Stromal cell of bone marrow (primary cell): Measurements from ENCODE around the gene SNAPC1.
A peak's percentile ranks its signal among the peaks of the same experiment; 100 is the strongest.
"Not testable (repeated sequence)": the region's sequence is repeated elsewhere in the genome, so short reads cannot be mapped to it uniquely, and the experiment has no call there.

Experiments
- DNase-seq: peaks from one replicate; pipeline ENCODE4 v3.0.0-alpha.2; 2012; ENCODE audit warnings: low read depth

Gene SNAPC1, protein sequence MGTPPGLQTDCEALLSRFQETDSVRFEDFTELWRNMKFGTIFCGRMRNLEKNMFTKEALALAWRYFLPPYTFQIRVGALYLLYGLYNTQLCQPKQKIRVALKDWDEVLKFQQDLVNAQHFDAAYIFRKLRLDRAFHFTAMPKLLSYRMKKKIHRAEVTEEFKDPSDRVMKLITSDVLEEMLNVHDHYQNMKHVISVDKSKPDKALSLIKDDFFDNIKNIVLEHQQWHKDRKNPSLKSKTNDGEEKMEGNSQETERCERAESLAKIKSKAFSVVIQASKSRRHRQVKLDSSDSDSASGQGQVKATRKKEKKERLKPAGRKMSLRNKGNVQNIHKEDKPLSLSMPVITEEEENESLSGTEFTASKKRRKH

DNA sequence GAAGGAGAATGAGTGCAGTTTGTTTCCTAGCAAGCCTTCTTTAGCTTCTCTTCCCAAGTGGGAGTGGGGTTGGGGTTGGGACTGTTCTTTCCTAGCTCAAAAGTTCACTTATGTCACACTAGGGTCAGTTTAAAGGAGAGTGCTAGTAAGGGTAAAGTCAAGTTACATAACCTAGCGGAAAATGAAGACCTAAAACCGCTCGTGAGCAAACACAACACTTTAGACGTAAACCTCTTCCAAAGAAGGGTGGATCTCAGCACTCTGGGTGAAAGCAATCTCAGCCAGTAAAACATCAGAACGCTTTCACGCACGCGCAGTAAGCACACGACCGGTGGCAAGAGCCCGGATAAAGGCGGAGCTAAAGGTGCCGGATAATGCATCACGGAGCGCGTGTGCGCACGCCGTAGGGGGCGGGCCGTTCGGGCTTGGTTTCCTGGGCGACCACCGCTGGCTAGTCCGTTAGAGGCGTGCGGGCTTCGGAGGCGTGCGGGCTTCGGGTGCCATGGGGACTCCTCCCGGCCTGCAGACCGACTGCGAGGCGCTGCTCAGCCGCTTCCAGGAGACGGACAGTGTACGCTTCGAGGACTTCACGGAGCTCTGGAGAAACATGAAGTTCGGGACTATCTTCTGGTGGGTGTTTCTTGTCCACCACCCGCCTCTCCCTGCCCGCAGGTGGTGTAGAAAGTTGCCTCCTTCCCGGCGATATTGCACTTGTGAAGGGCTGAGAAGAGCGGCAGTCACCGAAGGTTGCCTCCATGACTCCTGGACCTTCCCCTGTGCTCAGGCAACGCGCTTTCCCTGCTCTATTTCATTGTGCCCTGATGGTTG is at the start of gene SNAPC1:
TSS of gene SNAPC1 (plus strand) at position 462 of the 828 bp plus-strand sequence. CDS start at position 503, 41 bp downstream.
- DNase-seq, result peak; percentile 98

DNA sequence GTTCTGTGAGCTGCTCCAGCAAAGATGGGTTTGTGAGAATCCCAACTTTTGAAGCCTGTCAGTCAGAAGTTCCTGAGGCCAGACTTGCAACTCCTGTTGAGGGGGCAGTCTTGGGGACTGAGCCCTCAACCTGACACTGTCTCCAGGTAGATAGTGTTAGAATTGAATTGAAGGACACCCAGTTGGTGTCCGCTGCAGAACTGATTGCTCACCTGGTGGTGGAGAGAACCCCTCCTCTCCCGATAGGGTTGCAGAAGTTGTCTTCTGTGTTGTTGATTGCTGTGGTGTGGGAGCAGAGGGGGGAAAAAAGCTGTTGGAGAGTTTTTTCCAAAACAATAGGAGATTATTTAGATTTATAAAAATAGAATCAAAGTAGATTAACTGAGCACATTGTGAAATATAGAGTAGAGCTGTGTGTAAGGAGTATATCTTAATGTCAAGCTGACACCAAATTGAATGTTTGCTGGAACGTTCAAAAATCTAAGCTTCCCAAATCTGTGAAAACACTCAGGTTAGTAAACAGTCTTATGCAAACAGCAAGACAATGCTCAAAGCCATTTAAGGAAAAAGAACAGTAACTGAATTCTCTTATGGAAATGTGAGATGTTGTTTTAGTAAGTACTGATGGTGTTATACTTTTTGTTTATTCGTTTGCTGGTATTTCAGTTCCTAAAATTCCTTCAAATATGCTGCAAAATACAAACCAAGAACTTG is 48.3 kb upstream of the SNAPC1 start:
- no peak for DNase-seq

DNA sequence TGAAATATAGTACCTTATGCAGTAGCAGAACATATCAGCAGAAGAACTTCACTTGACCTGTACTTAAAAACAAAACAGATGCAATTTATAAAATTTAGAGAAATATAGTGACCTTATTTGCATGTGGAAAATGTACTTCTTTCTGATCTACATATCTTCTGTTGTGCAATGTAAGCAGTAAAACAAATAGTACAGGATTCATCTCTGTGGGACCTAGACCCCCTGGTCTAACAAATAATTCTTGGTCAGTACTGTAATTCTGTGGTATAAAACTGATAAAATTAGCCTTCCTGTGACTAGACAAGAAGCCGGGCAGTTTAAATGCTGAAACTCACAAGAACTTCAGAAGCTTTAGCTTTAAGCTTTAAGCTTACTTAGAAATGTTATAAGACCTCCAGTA is 45.3 kb upstream of the SNAPC1 start:
- no peak for DNase-seq

DNA sequence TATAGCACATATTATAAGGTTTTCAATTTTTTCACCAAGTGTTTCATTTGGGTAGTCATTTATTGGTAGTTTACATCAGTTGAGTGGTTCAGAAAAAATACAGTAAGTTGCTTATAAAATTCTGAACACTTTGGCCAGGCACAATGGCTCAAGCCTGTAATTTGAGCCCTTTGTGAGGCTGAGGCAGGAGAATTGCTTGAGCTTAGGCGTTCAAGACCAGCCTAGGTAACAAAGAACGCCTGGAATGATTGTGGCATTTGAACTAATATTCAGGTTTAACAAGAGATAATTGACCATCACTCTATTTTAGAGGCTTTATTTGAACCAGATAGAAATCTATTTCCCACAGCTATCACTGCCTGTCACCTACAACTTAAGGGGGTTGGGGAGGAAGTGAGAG is 44.2 kb upstream of the SNAPC1 start:
- no peak for DNase-seq

DNA sequence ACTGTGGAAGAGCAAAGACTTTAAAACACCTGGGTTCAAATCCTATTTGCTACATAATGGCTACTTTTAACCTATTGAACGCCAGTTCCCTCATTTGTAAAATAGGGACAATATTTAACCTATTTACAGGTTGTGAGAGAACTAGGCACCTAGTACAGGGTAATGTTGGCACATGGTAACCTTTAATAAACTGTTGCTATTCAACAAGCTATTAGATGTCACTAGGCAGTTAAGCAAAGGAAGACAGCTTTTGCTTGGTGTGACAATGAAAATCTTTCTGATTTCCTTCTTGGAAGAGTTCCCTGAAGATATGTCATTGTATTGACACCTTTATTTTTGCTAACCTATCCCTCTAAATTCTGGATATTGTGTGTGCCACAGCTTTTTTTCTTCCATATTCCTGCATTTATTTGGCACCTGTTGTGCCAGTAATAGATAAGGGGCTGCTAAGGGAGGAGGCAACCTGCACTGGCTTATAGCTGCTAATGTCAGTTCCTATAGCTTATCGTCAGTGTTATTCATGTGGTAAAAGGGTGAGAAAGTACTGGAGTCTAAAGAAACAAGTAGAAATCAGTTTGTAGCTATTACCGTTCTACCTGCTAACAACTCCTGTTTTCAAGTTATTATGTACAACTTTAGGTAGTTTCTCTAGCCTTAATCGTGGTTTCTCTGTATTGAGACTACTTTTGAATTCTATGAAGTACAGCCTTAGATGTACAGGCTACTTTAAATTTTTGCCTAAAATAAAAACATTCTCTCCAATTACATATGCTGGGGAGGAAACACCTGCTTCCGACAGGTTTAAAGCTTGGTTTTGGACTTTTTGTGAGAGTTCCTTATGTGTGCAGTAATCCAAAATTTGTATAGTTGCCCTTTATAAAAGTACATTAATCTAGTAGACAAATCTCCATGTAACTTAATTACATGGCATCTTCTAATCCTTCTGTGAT is 42.6 kb upstream of the SNAPC1 start:
- DNase-seq, result no peak

DNA sequence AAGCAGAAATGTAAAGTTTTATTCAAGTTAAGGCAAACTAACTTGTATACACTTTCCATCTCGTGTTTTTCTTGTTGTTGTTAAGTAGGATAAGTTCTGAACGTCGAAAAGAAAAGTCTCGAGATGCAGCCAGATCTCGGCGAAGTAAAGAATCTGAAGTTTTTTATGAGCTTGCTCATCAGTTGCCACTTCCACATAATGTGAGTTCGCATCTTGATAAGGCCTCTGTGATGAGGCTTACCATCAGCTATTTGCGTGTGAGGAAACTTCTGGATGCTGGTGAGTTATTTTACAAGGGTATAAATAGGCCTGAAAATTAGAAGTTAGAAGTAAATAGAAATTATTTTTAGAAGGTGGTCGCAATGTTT is 41.9 kb upstream of the SNAPC1 start:
- no peak for DNase-seq

DNA sequence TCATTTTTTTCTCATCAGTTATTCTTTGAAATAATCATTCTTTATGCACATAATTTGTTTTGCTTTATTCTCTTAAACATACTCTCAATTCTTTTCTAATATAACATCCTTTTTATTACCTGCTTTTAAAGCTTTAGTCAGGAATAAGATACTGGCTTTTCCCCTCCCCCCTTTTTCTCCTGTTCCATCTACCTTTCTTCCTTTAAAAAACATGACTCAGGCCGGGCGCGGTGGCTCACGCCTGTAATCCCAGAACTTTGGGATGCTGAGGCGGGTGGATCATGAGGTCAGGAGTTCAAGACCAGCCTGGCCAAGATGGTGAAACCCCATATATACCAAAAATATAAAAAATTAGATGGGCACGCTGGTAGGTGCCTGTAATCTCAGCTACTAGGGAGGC is 41.5 kb upstream of the SNAPC1 start:
- DNase-seq, result no peak

DNA sequence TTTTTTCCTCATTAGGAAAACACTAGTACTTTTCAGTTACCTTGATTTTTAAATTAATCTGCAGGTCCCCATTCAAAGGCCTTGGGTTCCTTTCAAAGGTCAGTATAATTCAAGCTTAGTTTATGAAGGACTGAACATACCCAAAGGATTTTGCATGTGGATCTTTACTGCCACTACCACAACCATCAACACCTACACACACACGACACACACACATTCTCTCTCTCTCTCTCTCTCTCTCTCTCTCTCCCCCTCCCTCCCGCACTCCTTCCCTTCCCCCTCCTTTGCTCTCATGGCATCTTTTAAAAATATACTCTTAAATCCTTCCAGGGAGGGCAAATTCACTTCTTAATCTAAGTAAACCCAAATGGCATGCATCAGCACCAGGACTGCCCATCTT is 38.1 kb upstream of the SNAPC1 start:
- no peak for DNase-seq

DNA sequence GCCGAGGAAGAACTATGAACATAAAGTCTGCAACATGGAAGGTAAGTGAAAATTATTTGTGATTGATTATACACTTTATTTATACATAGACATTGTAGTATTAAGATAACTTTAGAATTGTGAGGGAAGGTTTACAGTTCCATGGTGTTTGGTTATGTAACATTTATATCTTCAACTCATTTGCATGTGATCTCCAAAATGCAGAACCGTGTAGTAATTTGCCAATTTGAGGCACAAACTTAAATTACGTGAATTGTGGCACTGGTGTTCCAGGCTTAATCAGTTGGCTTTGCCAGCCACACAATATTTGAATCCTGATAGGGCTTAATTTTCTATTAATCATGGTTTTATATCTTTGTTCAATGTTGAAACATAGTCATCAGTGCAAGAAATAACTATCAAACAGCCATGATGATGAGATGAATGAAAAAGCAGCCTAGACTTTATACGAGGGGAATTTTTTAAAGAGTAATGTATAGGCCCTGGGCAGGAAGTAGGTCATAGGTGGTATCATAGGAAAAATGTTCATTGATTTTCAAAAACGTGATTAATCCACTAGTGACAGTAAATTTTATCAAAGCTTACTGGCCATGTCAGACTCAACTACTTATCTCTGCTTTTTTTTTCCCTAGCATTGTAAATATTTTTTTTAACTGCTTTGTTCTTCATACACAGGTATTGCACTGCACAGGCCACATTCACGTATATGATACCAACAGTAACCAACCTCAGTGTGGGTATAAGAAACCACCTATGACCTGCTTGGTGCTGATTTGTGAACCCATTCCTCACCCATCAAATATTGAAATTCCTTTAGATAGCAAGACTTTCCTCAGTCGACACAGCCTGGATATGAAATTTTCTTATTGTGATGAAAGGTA is 35.2 kb upstream of the SNAPC1 start:
- no peak for DNase-seq

DNA sequence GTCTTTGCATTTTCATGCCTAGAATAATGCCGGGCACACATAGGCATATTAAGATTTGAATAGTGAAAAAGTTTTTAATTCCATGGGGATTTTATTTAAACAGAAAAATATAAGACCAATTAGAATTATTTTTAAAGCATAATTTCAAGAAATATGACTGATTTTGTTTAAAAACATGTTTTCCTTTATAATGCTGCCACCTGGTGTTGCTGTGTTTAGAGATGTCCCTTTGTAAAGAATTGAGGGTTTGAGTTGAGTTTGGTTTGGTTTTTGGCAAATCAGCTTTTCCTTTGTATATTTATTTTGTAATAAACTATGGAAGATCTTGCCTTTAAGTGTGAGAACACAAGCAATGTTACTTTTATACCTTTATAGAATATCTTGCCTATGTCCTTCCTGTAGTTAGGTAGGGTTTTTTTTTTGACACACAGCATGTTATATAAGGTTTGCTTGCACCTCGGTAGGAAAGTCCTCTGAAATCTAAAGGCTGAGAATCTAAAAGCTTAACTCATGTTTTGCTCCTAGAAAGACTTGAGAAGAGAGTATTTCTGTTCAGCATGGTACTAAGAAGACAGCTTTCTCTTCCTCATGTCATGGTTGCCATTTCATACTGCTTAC is 31.4 kb upstream of the SNAPC1 start:
- DNase-seq, result no peak

DNA sequence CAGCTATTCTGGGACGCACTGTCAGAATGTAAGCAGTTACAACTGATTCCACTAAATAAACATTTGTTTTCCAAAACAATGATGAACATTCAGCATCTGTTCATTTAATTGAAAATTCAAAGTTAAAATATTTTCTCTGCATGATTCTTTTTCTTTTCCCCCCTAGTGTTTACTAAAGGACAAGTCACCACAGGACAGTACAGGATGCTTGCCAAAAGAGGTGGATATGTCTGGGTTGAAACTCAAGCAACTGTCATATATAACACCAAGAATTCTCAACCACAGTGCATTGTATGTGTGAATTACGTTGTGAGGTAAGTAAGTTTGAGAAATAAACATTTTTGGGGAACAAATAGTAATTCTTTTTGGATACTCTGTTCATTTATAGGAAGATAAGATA is 28.2 kb upstream of the SNAPC1 start:
- no peak for DNase-seq

DNA sequence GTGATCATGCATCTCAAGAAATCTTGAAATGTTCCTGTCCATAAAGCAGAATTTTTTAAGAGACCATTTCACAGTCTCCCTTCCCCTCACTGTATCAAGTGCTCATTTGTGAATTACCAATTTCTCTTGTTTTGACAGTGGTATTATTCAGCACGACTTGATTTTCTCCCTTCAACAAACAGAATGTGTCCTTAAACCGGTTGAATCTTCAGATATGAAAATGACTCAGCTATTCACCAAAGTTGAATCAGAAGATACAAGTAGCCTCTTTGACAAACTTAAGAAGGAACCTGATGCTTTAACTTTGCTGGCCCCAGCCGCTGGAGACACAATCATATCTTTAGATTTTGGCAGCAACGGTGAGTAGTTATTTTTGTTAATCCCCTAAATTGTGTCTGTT is 25.5 kb upstream of the SNAPC1 start:
- DNase-seq, result no peak

DNA sequence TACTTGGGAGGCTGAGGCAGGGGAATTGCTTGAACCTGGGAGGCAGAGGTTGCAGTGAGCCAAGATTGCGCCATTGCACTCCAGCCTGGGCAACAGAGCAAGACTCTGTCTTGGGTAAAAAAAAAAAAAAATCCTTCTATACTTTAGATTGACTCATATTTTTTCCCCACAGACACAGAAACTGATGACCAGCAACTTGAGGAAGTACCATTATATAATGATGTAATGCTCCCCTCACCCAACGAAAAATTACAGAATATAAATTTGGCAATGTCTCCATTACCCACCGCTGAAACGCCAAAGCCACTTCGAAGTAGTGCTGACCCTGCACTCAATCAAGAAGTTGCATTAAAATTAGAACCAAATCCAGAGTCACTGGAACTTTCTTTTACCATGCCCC is 24.3 kb upstream of the SNAPC1 start:
- DNase-seq, result no peak

DNA sequence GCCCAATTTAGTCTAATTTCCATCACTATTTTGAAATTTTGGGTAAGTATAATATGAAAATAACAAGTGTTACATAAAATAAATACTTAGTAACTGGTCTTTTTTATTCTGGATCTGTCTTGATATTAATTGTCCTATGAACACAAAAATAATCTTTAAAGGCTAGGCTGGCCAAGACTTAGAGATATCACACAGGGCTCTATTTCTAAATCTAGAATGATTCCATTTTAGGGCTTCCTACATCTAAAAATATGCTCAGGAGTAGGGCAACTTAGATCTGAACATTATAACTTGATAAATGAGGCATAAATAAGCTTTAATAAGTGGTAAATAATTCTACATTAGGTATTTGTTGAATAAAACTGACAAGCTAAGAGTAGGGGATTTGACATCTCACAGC is 23.1 kb upstream of the SNAPC1 start:
- DNase-seq, result no peak

DNA sequence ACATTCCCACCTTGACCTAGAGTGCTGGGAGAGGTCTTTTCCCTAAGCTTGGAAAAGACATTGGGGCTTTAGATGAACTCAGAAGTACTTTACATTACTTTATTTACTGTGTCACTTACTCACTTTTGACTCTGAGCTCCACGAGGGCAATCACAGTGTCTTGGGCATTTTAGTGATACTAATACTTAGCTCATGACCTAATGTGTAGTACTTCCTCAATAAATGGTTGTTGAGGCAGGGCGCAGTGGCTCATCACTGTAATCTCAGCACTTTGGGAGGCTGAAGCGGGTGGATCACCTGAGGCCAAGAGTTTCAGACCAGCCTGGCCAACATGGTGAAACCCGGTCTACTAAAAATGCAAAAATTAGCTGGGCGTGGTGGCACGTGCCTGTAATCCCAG is 19.8 kb upstream of the SNAPC1 start:
- no peak for DNase-seq

DNA sequence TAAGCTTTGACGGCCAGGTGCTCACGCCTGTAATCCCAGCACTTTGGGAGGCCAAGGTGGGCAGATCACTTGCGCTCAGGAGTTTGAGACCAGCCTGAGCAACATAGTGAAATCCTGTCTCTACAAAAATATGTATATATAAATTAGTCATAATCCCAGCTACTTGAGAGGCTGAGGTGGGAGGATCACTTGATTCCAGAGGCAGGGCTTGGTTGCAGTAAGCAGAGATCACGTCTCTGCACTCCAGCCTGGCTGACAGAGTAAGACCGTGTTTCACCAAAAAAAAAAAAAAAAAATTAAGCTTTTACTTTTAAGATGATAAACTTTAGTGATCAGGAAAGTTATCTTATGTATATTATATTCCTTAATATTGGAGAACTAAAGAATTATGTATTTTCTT is 18.0 kb upstream of the SNAPC1 start:
- no peak for DNase-seq

DNA sequence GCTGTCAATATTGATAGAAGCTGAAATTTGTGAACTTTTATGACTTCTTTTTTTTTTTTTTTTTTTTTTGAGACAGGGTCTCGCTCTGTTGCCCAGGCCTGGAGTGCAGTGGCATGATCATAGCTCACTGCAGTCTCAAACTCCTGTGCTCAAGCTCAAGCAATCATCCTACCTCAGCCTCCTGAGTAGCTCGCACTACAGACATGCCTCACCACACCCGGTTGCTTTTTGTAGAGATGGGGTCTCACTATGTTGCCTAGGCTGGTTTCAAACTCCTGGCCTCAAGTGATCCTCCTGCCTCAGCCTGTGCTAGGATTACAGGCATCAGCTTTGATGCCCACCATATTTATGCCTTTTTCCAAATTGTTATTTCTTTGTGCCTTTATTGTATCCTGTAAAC is 15.9 kb upstream of the SNAPC1 start:
- not testable (repeated sequence) for DNase-seq

DNA sequence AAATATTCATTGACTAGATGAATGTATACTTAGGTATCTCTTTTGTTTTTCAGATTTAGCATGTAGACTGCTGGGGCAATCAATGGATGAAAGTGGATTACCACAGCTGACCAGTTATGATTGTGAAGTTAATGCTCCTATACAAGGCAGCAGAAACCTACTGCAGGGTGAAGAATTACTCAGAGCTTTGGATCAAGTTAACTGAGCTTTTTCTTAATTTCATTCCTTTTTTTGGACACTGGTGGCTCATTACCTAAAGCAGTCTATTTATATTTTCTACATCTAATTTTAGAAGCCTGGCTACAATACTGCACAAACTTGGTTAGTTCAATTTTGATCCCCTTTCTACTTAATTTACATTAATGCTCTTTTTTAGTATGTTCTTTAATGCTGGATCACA is 15.3 kb upstream of the SNAPC1 start:
- no peak for DNase-seq

DNA sequence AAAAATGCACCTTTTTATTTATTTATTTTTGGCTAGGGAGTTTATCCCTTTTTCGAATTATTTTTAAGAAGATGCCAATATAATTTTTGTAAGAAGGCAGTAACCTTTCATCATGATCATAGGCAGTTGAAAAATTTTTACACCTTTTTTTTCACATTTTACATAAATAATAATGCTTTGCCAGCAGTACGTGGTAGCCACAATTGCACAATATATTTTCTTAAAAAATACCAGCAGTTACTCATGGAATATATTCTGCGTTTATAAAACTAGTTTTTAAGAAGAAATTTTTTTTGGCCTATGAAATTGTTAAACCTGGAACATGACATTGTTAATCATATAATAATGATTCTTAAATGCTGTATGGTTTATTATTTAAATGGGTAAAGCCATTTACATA is 14.9 kb upstream of the SNAPC1 start:
- DNase-seq, result no peak

DNA sequence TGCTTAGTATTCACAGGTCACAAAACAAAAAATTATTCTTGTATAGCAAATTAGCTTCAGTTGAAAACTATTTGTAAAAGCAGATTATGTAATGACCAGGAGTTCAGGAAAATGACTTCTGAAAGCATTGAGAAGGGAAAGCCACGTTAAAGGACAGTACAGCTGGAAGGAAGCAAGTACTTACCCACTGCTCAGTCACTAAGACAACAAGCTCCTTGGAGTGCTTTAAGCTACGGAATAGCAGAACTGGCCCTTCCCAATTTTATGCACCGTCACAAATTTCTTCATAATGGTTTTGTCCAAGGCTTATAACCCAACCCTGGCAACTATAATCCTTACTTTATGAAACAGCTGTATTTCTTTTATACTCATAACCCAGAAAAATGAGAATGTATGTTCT is 13.0 kb upstream of the SNAPC1 start:
- peak; percentile 50 for DNase-seq
